HL-60 (cell line): ENCODE measurements around the gene C1orf21.

Experiments used
- DNase-seq, 2 experiments: peaks; one replicate each; pipeline ENCODE4 v3.0.0-alpha.2; 2010 to 2020; ENCODE audit warnings: low read depth in 1 of 2, low spot score in 1 of 2
- H3K27ac ChIP-seq: fragments of 250-450 bp; sonication (Bioruptor Pico); replicated peaks from 2 replicates; pipeline ENCODE4 v1.5.1; 2020; ENCODE audit warnings: mild to moderate bottlenecking, moderate library complexity
- H3K27me3 ChIP-seq: fragments of 250-450 bp; sonication (Bioruptor Pico); 2 replicates; pipeline ENCODE4 v1.5.1; 2021; ENCODE audit warnings: mild to moderate bottlenecking, moderate library complexity; ENCODE audit not compliant: insufficient read depth, poor library complexity, severe bottlenecking
- H3K4me3 ChIP-seq: replicated peaks from 2 replicates; pipeline ENCODE4 v1.5.1; 2011; ENCODE audit warnings: mild to moderate bottlenecking, control low read depth, low read length; ENCODE audit not compliant: insufficient read depth
- GABPA ChIP-seq: IDR thresholded peaks from 2 replicates; pipeline ENCODE4 v1.6.1; 2012; ENCODE audit warnings: low read depth
- POLR2AphosphoS5 ChIP-seq: IDR thresholded peaks from 2 replicates; pipeline ENCODE4 v1.6.1; 2012; ENCODE audit warnings: low read depth
- SPI1 ChIP-seq: IDR thresholded peaks from 2 replicates; pipeline ENCODE4 v1.6.1; 2012; ENCODE audit warnings: low read depth, mild to moderate bottlenecking, borderline replicate concordance
- TF ChIP-seq, protein P1 (sequence below): IDR thresholded peaks from one replicate; pipeline ENCODE4 v1.5.1; 2011; ENCODE audit warnings: low read length, control low read depth, inconsistent platforms; ENCODE audit not compliant: insufficient read depth
- TF ChIP-seq, protein P2 (sequence below): IDR thresholded peaks from 2 replicates; pipeline ENCODE4 v1.6.1; 2012; ENCODE audit warnings: low read depth; ENCODE audit not compliant: insufficient replicate concordance

C1orf21 gene

DNA sequence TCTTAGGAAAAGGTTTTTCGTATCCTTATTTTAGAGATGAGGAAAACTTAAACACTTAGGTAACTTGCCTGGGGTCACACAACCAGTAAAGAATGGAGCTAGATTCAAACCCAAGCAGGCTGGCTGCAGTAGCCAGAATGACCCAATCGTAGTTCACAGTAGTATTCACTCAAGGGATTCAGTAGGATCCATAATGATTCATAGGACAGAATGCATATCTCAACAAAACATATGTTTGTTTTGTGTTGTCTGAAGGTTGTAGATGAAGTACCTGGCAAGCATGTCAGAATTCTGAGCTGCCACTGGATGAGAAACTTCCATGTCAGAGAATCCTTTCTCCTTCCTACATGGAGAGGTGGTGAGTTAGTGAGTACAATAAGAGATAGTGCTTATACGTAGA lies 155.5 kb downstream of the C1orf21 start:
- no peaks in the 10 kb centered on the region for H3K27me3 ChIP-seq
- H3K27ac ChIP-seq: no peak overlapping the region
- no peak overlapping the region for H3K4me3 ChIP-seq
- TF ChIP-seq SPI1: no peak
- TF ChIP-seq, protein P1, sequence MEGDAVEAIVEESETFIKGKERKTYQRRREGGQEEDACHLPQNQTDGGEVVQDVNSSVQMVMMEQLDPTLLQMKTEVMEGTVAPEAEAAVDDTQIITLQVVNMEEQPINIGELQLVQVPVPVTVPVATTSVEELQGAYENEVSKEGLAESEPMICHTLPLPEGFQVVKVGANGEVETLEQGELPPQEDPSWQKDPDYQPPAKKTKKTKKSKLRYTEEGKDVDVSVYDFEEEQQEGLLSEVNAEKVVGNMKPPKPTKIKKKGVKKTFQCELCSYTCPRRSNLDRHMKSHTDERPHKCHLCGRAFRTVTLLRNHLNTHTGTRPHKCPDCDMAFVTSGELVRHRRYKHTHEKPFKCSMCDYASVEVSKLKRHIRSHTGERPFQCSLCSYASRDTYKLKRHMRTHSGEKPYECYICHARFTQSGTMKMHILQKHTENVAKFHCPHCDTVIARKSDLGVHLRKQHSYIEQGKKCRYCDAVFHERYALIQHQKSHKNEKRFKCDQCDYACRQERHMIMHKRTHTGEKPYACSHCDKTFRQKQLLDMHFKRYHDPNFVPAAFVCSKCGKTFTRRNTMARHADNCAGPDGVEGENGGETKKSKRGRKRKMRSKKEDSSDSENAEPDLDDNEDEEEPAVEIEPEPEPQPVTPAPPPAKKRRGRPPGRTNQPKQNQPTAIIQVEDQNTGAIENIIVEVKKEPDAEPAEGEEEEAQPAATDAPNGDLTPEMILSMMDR: no peak
- no peak for TF ChIP-seq GABPA
- TF ChIP-seq POLR2AphosphoS5: no peak
- TF ChIP-seq, protein P2, sequence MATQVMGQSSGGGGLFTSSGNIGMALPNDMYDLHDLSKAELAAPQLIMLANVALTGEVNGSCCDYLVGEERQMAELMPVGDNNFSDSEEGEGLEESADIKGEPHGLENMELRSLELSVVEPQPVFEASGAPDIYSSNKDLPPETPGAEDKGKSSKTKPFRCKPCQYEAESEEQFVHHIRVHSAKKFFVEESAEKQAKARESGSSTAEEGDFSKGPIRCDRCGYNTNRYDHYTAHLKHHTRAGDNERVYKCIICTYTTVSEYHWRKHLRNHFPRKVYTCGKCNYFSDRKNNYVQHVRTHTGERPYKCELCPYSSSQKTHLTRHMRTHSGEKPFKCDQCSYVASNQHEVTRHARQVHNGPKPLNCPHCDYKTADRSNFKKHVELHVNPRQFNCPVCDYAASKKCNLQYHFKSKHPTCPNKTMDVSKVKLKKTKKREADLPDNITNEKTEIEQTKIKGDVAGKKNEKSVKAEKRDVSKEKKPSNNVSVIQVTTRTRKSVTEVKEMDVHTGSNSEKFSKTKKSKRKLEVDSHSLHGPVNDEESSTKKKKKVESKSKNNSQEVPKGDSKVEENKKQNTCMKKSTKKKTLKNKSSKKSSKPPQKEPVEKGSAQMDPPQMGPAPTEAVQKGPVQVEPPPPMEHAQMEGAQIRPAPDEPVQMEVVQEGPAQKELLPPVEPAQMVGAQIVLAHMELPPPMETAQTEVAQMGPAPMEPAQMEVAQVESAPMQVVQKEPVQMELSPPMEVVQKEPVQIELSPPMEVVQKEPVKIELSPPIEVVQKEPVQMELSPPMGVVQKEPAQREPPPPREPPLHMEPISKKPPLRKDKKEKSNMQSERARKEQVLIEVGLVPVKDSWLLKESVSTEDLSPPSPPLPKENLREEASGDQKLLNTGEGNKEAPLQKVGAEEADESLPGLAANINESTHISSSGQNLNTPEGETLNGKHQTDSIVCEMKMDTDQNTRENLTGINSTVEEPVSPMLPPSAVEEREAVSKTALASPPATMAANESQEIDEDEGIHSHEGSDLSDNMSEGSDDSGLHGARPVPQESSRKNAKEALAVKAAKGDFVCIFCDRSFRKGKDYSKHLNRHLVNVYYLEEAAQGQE: no peak
- DNase-seq: no peak

GRCh38 chr1:184545601-184546000 lies 158.8 kb downstream of the C1orf21 start:
- H3K27me3 ChIP-seq: no peaks in the 10 kb centered on the region
- H3K27ac ChIP-seq: no peak overlapping the region
- DNase-seq: no peak
- TF ChIP-seq, protein P2: no peak
- TF ChIP-seq SPI1 (no peak), GABPA (no peak), POLR2AphosphoS5 (no peak)
- TF ChIP-seq, protein P1: no peak
- no peak overlapping the region for H3K4me3 ChIP-seq

- H3K27ac ChIP-seq: no peak overlapping the region
- TF ChIP-seq SPI1: no peak
- DNase-seq: no peak
- peaks cover 3% of the 10 kb centered on the region for H3K27me3 ChIP-seq
- H3K4me3 ChIP-seq: no peak overlapping the region
Measured at GRCh38 chr1:184552446-184552845, 165.6 kb downstream of the C1orf21 start.

DNA sequence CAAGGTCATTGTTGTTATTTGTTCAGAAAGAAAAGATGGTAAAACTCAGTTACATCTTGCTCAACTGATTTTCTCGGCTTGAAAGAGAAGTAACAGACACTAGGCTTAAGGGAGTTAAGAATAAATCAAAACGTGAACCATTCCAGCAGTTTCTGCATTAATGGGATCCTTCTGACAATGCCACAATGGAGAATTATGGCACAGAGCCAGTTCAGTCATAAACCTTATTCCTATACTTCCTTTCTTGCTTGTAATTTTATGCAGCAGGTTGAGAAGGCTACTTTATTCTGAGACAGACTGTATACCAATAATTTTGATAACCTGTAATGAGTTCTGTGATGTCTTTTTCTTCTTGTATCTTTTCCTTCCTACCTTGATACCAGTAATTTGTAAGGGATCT lies 167.0 kb downstream of the C1orf21 start:
- no peak for DNase-seq
- H3K27me3 ChIP-seq: peaks cover 3% of the 10 kb centered on the region
- TF ChIP-seq SPI1 (no peak), GABPA (no peak), POLR2AphosphoS5 (no peak)
- TF ChIP-seq, protein P1: no peak
- TF ChIP-seq, protein P2: no peak
- no peak overlapping the region for H3K27ac ChIP-seq
- H3K4me3 ChIP-seq: no peak overlapping the region
